ENCODE data around the gene PTHLH.

GRCh38 chr12:28015165-28015564 lies 42.6 kb upstream of the PTHLH start:
- no peak for TF ChIP-seq YY1 (IDR thresholded peaks at IDR 0.05; ENCODE audit: insufficient read depth, insufficient read length)
- no peak for TF ChIP-seq ZNF274 (IDR thresholded peaks at IDR 0.05; ENCODE audit: low read depth, low read length)
- TF ChIP-seq SUZ12 (IDR thresholded peaks at IDR 0.05; ENCODE audit: extremely low read depth, insufficient read depth, insufficient read length): no peak

All from NT2/D1 (cell line).